K562 (cell line): ENCODE data around the gene GFRA1. TPM values are rescaled to one million over a fixed set of nuclear protein-coding genes. Genes with fewer than 3 reads are reported as not detected.

Experiments used
- ATAC-seq: fragments of 200-7000 bp; cut with Tn5 transposase; 3 replicates; pipeline ENCODE4 v1.9.1; 2020; ENCODE audit warnings: moderate library complexity
- BruUV-seq: library from RNA; stranded (reverse); fragments of 400-500 nt; replicated peaks from 2 replicates; lab custom pipeline; 2021; lab: Mats Ljungman, UMichigan
- CTCF ChIA-PET: fragments of 300-600 bp; formaldehyde crosslinking; extraction: SDS; loops from one replicate; lab custom pipeline; 2021; ENCODE audit warnings: low intra/inter-chr PET ratio; lab: Yijun Ruan, JAX
- POLR2A ChIA-PET: fragments of 300-600, 350-650 bp; sonication (Branson Sonifier 250); formaldehyde crosslinking; extraction: SDS; loops from one replicate; lab custom pipeline; 2021; ENCODE audit warnings: antibody characterized with exemption, inconsistent platforms; lab: Yijun Ruan, JAX
- DNase-seq, 4 experiments: peaks; one replicate each; pipeline versions ENCODE4 v3.0.0 to v3.0.0-alpha.2; 2011 to 2018; ENCODE audit warnings: low spot score in 3 of 4, mixed read lengths in 3 of 4; ENCODE audit errors: extremely low read depth in 1 of 4
- FAIRE-seq: peaks from 2 replicates; lab custom pipeline; 2011; peaks lifted over from hg19 to GRCh38; lab: Jason Lieb, UNC
- H2AFZ ChIP-seq: 2 replicates; pipeline ENCODE4 v1.6.0; 2011; ENCODE audit warnings: low read depth, low read length, control low read depth, inconsistent platforms
- H3K27ac ChIP-seq: fragments of 200-600 bp; 3 replicates; pipeline ENCODE4 v1.8.0; 2011; ENCODE audit warnings: low read depth, mild to moderate bottlenecking, control low read depth, inconsistent platforms, low read length, moderate library complexity, mixed read lengths; ENCODE audit errors: extremely low read depth
- H3K27me3 ChIP-seq, 2 experiments: fragments of 300-600 bp in 1 of 2; 2 replicates in 1 of 2; 3 replicates in 1 of 2; pipeline versions ENCODE4 v1.6.0 to v1.8.0; 2011; ENCODE audit warnings: inconsistent platforms in 2 of 2, low read length in 2 of 2, mild to moderate bottlenecking in 1 of 2, mixed read lengths in 1 of 2, moderate library complexity in 1 of 2; ENCODE audit not compliant: control insufficient read depth in 2 of 2, insufficient read depth in 2 of 2
- H3K36me3 ChIP-seq: fragments of 300-600 bp; 3 replicates; pipeline ENCODE4 v1.8.0; 2011; ENCODE audit warnings: mild to moderate bottlenecking, low read length, inconsistent platforms; ENCODE audit not compliant: control insufficient read depth, insufficient read depth
- H3K4me1 ChIP-seq, 2 experiments: fragments of 200-600 bp in 1 of 2; replicated peaks in 1 of 2; 2 replicates in 1 of 2; 3 replicates in 1 of 2; pipeline versions ENCODE4 v1.5.1 to v1.8.0; 2011; ENCODE audit warnings: inconsistent platforms in 2 of 2, low read length in 2 of 2, mild to moderate bottlenecking in 1 of 2, mixed read lengths in 1 of 2, moderate library complexity in 1 of 2; ENCODE audit not compliant: control insufficient read depth in 2 of 2, insufficient read depth in 2 of 2
- H3K4me2 ChIP-seq: 2 replicates; pipeline ENCODE4 v1.6.1; 2011; ENCODE audit warnings: low read length, control low read depth, inconsistent platforms, mixed read lengths; ENCODE audit not compliant: insufficient read depth
- H3K4me3 ChIP-seq: fragments of 200-600 bp; sonication (generic), shearing (Covaris generic); 2 replicates; pipeline ENCODE4 v1.5.1; 2016; ENCODE audit warnings: control low read depth, inconsistent platforms
- H3K79me2 ChIP-seq: fragments of 200-600 bp; 3 replicates; pipeline ENCODE4 v1.8.0; 2011; ENCODE audit warnings: low read length, inconsistent platforms; ENCODE audit not compliant: control insufficient read depth, insufficient read depth
- H3K9ac ChIP-seq, 2 experiments: 2 replicates each; pipeline versions ENCODE4 v1.6.0 to v1.6.1; 2011; ENCODE audit warnings: low read depth in 2 of 2, low read length in 2 of 2, control low read depth in 1 of 2, inconsistent platforms in 1 of 2, mild to moderate bottlenecking in 1 of 2, mixed read lengths in 1 of 2; ENCODE audit not compliant: insufficient read depth in 1 of 2
- H3K9me1 ChIP-seq: one replicate; pipeline ENCODE4 v1.6.0; 2011; ENCODE audit warnings: inconsistent platforms, mild to moderate bottlenecking, low read length, moderate library complexity; ENCODE audit not compliant: control insufficient read depth, insufficient read depth
- H3K9me3 ChIP-seq: replicated peaks from 2 replicates; pipeline ENCODE4 v1.5.1; 2011; ENCODE audit warnings: low read depth, low read length, inconsistent platforms; ENCODE audit not compliant: control insufficient read depth, insufficient read depth
- H4K20me1 ChIP-seq: replicated peaks from 2 replicates; pipeline ENCODE4 v1.6.1; 2011; ENCODE audit warnings: low read length, inconsistent platforms, mixed read lengths; ENCODE audit not compliant: control insufficient read depth, insufficient read depth
- CREB1 ChIP-seq, 2 experiments: sonication (generic) in 1 of 2; formaldehyde crosslinking in 1 of 2; IDR thresholded peaks; 2 replicates each; pipeline versions ENCODE4 v1.6.1 to v1.8.0; 2012 to 2022; ENCODE audit warnings: inconsistent platforms in 1 of 2, mild to moderate bottlenecking in 1 of 2, missing genetic modification reagents in 1 of 2, moderate library complexity in 1 of 2
- CTBP1 ChIP-seq: fragments of 450-650 bp; IDR thresholded peaks from 2 replicates; pipeline ENCODE4 v1.6.1; 2016; ENCODE audit warnings: borderline replicate concordance
- HNRNPLL ChIP-seq: fragments of 200-400 bp; formaldehyde crosslinking; IDR thresholded peaks from 2 replicates; pipeline ENCODE4 v1.6.1; 2017; ENCODE audit warnings: low read length, low read depth, mild to moderate bottlenecking; ENCODE audit not compliant: poor library complexity, severe bottlenecking
- NUFIP1 ChIP-seq: fragments of 450-650 bp; IDR thresholded peaks from 2 replicates; pipeline ENCODE4 v1.6.1; 2018; ENCODE audit not compliant: partially characterized antibody
- PURB ChIP-seq: sonication (generic); formaldehyde crosslinking; IDR thresholded peaks from 2 replicates; pipeline ENCODE4 v1.9.0; 2021; ENCODE audit warnings: low read depth, mild to moderate bottlenecking, missing genetic modification reagents
- SMARCA4 ChIP-seq: fragments of 450-650 bp; IDR thresholded peaks from 2 replicates; pipeline ENCODE4 v1.6.1; 2016
- SMC3 ChIP-seq: conservative IDR thresholded peaks from 2 replicates; pipeline ENCODE4 v1.6.1; 2011; ENCODE audit warnings: low read depth, low read length, improper control_type of control experiment; ENCODE audit not compliant: insufficient read depth
- TAF15 ChIP-seq: fragments of 200-400 bp; formaldehyde crosslinking; IDR thresholded peaks from 2 replicates; pipeline ENCODE4 v1.6.1; 2017; ENCODE audit warnings: mild to moderate bottlenecking, low read depth, low read length, moderate library complexity
- WHSC1 ChIP-seq: IDR thresholded peaks from one replicate; pipeline ENCODE4 v1.6.1; 2012; ENCODE audit warnings: low read length, control low read depth, inconsistent platforms
- ZC3H4 ChIP-seq: sonication (generic); formaldehyde crosslinking; IDR thresholded peaks from 2 replicates; pipeline ENCODE4 v1.9.0; 2021; ENCODE audit warnings: missing genetic modification reagents, borderline replicate concordance
- ZNF668 ChIP-seq: fragments of 250-450 bp; sonication (Bioruptor Pico); IDR thresholded peaks from 2 replicates; pipeline ENCODE4 v1.8.0; 2022; ENCODE audit warnings: mild to moderate bottlenecking, inconsistent platforms
- ZNF696 ChIP-seq: fragments of 250-450 bp; sonication (Bioruptor Pico); conservative IDR thresholded peaks from 2 replicates; pipeline ENCODE4 v1.4.0; 2020; ENCODE audit warnings: mild to moderate bottlenecking, moderate library complexity
- WGBS: fragments of 100-300 bp; shearing (Covaris generic); methylation state at CpG from one replicate; pipeline ENCODE4 v1.1.6; 2016; ENCODE audit warnings: low coverage, mixed read lengths; ENCODE audit not compliant: insufficient coverage; ENCODE audit errors: missing lambda C conversion rate; 5-methylcytosine and 5-hydroxymethylcytosine counted together
- in situ Hi-C: fragments of 300-500 bp; cut with MboI; formaldehyde crosslinking; loops from 4 replicates; pipeline ENCODE4 v1.15.0; 2018; ENCODE audit warnings: inconsistent platforms, mixed read lengths
- intact Hi-C: fragments of 100-400 bp; cut with micrococcal nuclease; formaldehyde crosslinking; loops from 2 replicates; pipeline ENCODE4 v1.14.2; 2022
- polyA plus RNA-seq, 8 experiments: library from polyadenylated mRNA; depleted of rRNA in 4 of 8; stranded (reverse) in 5 of 8; unstranded in 3 of 8; fragments of >200 nt; fragmentation: Nextera tagmentation in 2 of 8; fragmentation: Illumina TruSeq in 1 of 8; extraction: Ambion mirVana in 2 of 8; extraction: Trizol in 1 of 8; gene quantifications; 2 replicates each; pipeline versions ENCODE4 v1.2.1 to v1.2.3, GENCODE V29; 2011 to 2014; ENCODE audit warnings: inconsistent platforms in 1 of 8, missing spikeins in 1 of 8
- total RNA-seq, 7 experiments: library from RNA; depleted of rRNA in 6 of 7; stranded (reverse); fragments of >200 nt in 6 of 7; fragmentation: Illumina TruSeq in 2 of 7; extraction: Trizol in 2 of 7; gene quantifications; 2 replicates each; pipeline versions ENCODE4 v1.2.1 to v1.2.3, GENCODE V29; 2011 to 2021; ENCODE audit warnings: low replicate concordance in 1 of 7
- TF ChIP-seq, protein P1 (sequence below): fragments of 450-650 bp; IDR thresholded peaks from 2 replicates; pipeline ENCODE4 v1.6.1; 2014; ENCODE audit warnings: low read depth, mild to moderate bottlenecking, moderate library complexity, borderline replicate concordance
- TF ChIP-seq, protein P2 (sequence below): fragments of 250-450 bp; sonication (Bioruptor Pico); IDR thresholded peaks from 2 replicates; pipeline ENCODE4 v1.8.0; 2021; ENCODE audit warnings: borderline replicate concordance, mild to moderate bottlenecking, moderate library complexity; ENCODE audit not compliant: poor library complexity, severe bottlenecking
- TF ChIP-seq, protein P3 (sequence below), 2 experiments: fragments of 450-650 bp in 1 of 2; IDR thresholded peaks; 2 replicates each; pipeline ENCODE4 v1.6.1; 2011 to 2017; ENCODE audit warnings: low read depth in 2 of 2, antibody characterized with exemption in 1 of 2, borderline replicate concordance in 1 of 2, low read length in 1 of 2, mild to moderate bottlenecking in 1 of 2, mixed read lengths in 1 of 2; ENCODE audit not compliant: control insufficient read depth in 1 of 2

The GFRA1 gene
- total and polyA plus RNA-seq, 9 of the 15 experiments (the other 6 are each of a cell fraction or from before 2014, with no cell fraction given): 0.04 TPM; not detected in 8

DNA sequence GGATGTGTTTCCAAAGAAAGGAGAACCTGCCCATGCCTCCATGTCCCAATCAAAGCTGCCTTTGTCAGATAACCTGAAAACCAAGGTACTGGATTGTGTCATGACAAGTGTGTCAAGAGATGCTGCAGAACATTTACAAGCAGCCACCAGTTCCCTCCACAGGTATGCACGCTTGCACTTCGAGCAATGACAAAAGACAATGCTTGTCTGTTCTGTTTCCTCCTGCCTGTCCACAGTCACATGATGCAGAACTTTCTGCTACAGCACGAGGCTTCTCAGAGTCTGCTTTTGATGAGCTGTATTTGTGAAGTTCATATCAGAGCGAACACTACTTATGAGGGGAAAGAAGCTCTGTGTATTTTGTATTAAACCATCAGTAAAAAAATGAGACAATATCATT lies 209.9 kb downstream of the GFRA1 start (continued):
- TF ChIP-seq, protein P1, sequence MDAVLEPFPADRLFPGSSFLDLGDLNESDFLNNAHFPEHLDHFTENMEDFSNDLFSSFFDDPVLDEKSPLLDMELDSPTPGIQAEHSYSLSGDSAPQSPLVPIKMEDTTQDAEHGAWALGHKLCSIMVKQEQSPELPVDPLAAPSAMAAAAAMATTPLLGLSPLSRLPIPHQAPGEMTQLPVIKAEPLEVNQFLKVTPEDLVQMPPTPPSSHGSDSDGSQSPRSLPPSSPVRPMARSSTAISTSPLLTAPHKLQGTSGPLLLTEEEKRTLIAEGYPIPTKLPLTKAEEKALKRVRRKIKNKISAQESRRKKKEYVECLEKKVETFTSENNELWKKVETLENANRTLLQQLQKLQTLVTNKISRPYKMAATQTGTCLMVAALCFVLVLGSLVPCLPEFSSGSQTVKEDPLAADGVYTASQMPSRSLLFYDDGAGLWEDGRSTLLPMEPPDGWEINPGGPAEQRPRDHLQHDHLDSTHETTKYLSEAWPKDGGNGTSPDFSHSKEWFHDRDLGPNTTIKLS: no peak
- no peak for TF ChIP-seq HNRNPLL
- TF ChIP-seq, protein P2, sequence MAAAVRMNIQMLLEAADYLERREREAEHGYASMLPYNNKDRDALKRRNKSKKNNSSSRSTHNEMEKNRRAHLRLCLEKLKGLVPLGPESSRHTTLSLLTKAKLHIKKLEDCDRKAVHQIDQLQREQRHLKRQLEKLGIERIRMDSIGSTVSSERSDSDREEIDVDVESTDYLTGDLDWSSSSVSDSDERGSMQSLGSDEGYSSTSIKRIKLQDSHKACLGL (CRISPR knock-in tag): no peak
- TF ChIP-seq CREB1 (IDR thresholded peaks at IDR 0.05): no peak
- TF ChIP-seq CREB1 (CRISPR knock-in tag; IDR thresholded peaks at IDR 0.05): no peak
- TF ChIP-seq SMC3: no peak

DNA sequence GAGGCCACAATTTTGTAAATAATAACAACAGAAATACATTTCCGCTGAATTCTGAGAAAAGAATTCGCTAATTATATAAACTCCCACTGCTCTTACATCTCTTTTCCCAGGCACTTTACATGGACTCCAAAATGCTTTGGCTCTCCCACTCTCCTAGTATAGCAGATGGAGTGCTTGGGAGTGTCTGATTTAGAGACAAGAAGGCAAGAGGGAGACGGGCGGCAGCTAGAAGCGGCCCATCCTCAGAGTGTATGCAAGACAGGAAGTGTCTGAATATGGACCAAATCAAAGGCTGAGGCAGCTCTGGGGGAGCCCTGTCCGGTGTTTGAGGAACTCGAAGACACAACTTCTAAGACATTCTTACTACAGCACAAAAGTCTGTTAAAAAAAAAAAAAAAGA lies 212.1 kb downstream of the GFRA1 start:
- no peaks in the 10 kb centered on the region for H3K79me2 ChIP-seq
- ChIA-PET POLR2A (no interaction called here), CTCF (no interaction called here)
- no peaks in the 10 kb centered on the region for H4K20me1 ChIP-seq
- H3K27ac ChIP-seq: no peak overlapping the region
- FAIRE-seq (no peak), DNase-seq (no peak), ATAC-seq (no peak)
- H3K9ac ChIP-seq: no peak overlapping the region
- H3K36me3 ChIP-seq: no peaks in the 10 kb centered on the region
- WGBS: 0% methylated on average over 7 of the region's 7 CpGs
- no TSS peak for BruUV-seq
- intact Hi-C loops: no loop called here
- no peaks in the 10 kb centered on the region for H3K4me1 ChIP-seq
- H2AFZ ChIP-seq: no peak overlapping the region
- in situ Hi-C loops: no loop called here
- no peaks in the 10 kb centered on the region for H3K9me1 ChIP-seq
- H3K27me3 ChIP-seq: no peaks in the 10 kb centered on the region
- H3K9me3 ChIP-seq: no peaks in the 10 kb centered on the region
- no peak overlapping the region for H3K4me2 ChIP-seq
- no peak overlapping the region for H3K4me3 ChIP-seq
- TF ChIP-seq ZC3H4 (no peak), TAF15 (no peak), WHSC1 (no peak), ZNF668 (CRISPR knock-in tag) (no peak), NUFIP1 (no peak), SMARCA4 (no peak), CTBP1 (no peak), ZNF696 (CRISPR knock-in tag) (no peak), PURB (no peak)
- TF ChIP-seq, protein P3, sequence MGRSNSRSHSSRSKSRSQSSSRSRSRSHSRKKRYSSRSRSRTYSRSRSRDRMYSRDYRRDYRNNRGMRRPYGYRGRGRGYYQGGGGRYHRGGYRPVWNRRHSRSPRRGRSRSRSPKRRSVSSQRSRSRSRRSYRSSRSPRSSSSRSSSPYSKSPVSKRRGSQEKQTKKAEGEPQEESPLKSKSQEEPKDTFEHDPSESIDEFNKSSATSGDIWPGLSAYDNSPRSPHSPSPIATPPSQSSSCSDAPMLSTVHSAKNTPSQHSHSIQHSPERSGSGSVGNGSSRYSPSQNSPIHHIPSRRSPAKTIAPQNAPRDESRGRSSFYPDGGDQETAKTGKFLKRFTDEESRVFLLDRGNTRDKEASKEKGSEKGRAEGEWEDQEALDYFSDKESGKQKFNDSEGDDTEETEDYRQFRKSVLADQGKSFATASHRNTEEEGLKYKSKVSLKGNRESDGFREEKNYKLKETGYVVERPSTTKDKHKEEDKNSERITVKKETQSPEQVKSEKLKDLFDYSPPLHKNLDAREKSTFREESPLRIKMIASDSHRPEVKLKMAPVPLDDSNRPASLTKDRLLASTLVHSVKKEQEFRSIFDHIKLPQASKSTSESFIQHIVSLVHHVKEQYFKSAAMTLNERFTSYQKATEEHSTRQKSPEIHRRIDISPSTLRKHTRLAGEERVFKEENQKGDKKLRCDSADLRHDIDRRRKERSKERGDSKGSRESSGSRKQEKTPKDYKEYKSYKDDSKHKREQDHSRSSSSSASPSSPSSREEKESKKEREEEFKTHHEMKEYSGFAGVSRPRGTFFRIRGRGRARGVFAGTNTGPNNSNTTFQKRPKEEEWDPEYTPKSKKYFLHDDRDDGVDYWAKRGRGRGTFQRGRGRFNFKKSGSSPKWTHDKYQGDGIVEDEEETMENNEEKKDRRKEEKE (IDR thresholded peaks at IDR 0.05; ENCODE audit: borderline replicate concordance in 1 of 2, control insufficient read depth in 1 of 2, low read depth in 2 of 2, low read length in 1 of 2): no peak
- TF ChIP-seq, protein P1: no peak
